Nephron (organoid): Measurements from ENCODE around the gene ZBTB48.

ENCODE experiments used
- H3K27ac Mint-ChIP-seq, 3 experiments: 2 replicates each; pipeline ENCODE4 v1.8.0; 2020; ENCODE audit warnings: mixed read lengths in 3 of 3, mild to moderate bottlenecking in 2 of 3, moderate library complexity in 1 of 3
- H3K27me3 Mint-ChIP-seq: 2 replicates; pipeline ENCODE4 v1.8.0; 2021; ENCODE audit warnings: low read depth, mild to moderate bottlenecking, moderate library complexity, mixed read lengths
- H3K36me3 Mint-ChIP-seq: 2 replicates; pipeline ENCODE4 v1.8.0; 2020; ENCODE audit warnings: low read depth, mixed read lengths
- H3K4me1 Mint-ChIP-seq: 2 replicates; pipeline ENCODE4 v1.8.0; 2020; ENCODE audit warnings: mixed read lengths
- H3K4me3 Mint-ChIP-seq, 3 experiments: 2 replicates each; pipeline ENCODE4 v1.8.0; 2020; ENCODE audit warnings: mild to moderate bottlenecking in 3 of 3, mixed read lengths in 3 of 3, moderate library complexity in 2 of 3
- H3K9me3 Mint-ChIP-seq: 2 replicates; pipeline ENCODE4 v1.8.0; 2020; ENCODE audit warnings: mixed read lengths
- CTCF ChIP-seq, 3 experiments: fragments of 200-600 bp; sonication (generic); IDR thresholded peaks; one replicate each; pipeline ENCODE4 v1.5.0; 2021; ENCODE audit warnings: antibody characterized with exemption in 3 of 3; ENCODE audit not compliant: unreplicated experiment in 3 of 3

The ZBTB48 gene

GRCh38 chr1:6591644-6592043, 11.8 kb downstream of the ZBTB48 start:
- peaks cover 23% of the 10 kb centered on the region for H3K36me3 Mint-ChIP-seq
- no peak overlapping the region for H3K27ac Mint-ChIP-seq
- H3K4me1 Mint-ChIP-seq, result peaks cover 10% of the 10 kb centered on the region
- no peaks in the 10 kb centered on the region for H3K9me3 Mint-ChIP-seq
- H3K4me3 Mint-ChIP-seq, result no peak overlapping the region
- no peaks in the 10 kb centered on the region for H3K27me3 Mint-ChIP-seq
- TF ChIP-seq CTCF (IDR thresholded peaks at IDR 0.05; ENCODE audit: unreplicated experiment in 3 of 3), result no peak

GRCh38 chr1:6592441-6592840, 12.6 kb downstream of the ZBTB48 start:
- H3K9me3 Mint-ChIP-seq, result no peaks in the 10 kb centered on the region
- H3K4me1 Mint-ChIP-seq, result peaks cover 15% of the 10 kb centered on the region
- no peak overlapping the region for H3K4me3 Mint-ChIP-seq
- peaks cover 27% of the 10 kb centered on the region for H3K36me3 Mint-ChIP-seq
- TF ChIP-seq CTCF (IDR thresholded peaks at IDR 0.05; ENCODE audit: unreplicated experiment in 3 of 3), result no peak
- H3K27me3 Mint-ChIP-seq, result no peaks in the 10 kb centered on the region
- no peak overlapping the region for H3K27ac Mint-ChIP-seq

GRCh38 chr1:6592865-6593593, 13.2 kb downstream of the ZBTB48 start:
- no peaks in the 10 kb centered on the region for H3K27me3 Mint-ChIP-seq
- H3K27ac Mint-ChIP-seq, result no peak overlapping the region
- TF ChIP-seq CTCF (IDR thresholded peaks at IDR 0.05; ENCODE audit: unreplicated experiment in 3 of 3), result no peak
- H3K36me3 Mint-ChIP-seq, result peaks cover 31% of the 10 kb centered on the region
- H3K4me1 Mint-ChIP-seq, result peaks cover 15% of the 10 kb centered on the region
- no peak overlapping the region for H3K4me3 Mint-ChIP-seq
- H3K9me3 Mint-ChIP-seq, result no peaks in the 10 kb centered on the region

GRCh38 chr1:6593810-6594209, 14.0 kb downstream of the ZBTB48 start:
- peaks cover 32% of the 10 kb centered on the region for H3K36me3 Mint-ChIP-seq
- no peak overlapping the region for H3K4me3 Mint-ChIP-seq
- H3K27me3 Mint-ChIP-seq, result no peaks in the 10 kb centered on the region
- no peak for TF ChIP-seq CTCF (IDR thresholded peaks at IDR 0.05; ENCODE audit: unreplicated experiment in 3 of 3)
- no peaks in the 10 kb centered on the region for H3K9me3 Mint-ChIP-seq
- H3K27ac Mint-ChIP-seq, result no peak overlapping the region
- H3K4me1 Mint-ChIP-seq, result peaks cover 15% of the 10 kb centered on the region

- no peaks in the 10 kb centered on the region for H3K9me3 Mint-ChIP-seq
- peaks cover 32% of the 10 kb centered on the region for H3K36me3 Mint-ChIP-seq
- no peaks in the 10 kb centered on the region for H3K27me3 Mint-ChIP-seq
- H3K4me3 Mint-ChIP-seq, result no peak overlapping the region
- H3K4me1 Mint-ChIP-seq, result peaks cover 26% of the 10 kb centered on the region
- TF ChIP-seq CTCF (IDR thresholded peaks at IDR 0.05; ENCODE audit: unreplicated experiment in 3 of 3), result no peak
- H3K27ac Mint-ChIP-seq, result no peak overlapping the region
Observed at GRCh38 chr1:6594977-6595740, 15.4 kb downstream of the ZBTB48 start.
